ENCODE data around the gene HDAC5.

The HDAC5 gene

GRCh38 chr17:44086364-44087311, 36.8 kb downstream of the HDAC5 start:
- peak; percentile 72 for DNase-seq

- DNase-seq = no peak
Observed at GRCh38 chr17:44085908-44086307, 37.5 kb downstream of the HDAC5 start.

- no peak for DNase-seq
Observed at GRCh38 chr17:44084921-44085320, 38.5 kb downstream of the HDAC5 start.

- peak; percentile 41 for DNase-seq
Observed at GRCh38 chr17:44084131-44084538, 39.3 kb downstream of the HDAC5 start.

- no peak for DNase-seq
Observed at GRCh38 chr17:44083250-44083849, 40.1 kb downstream of the HDAC5 start.

- no peak for DNase-seq
Observed at GRCh38 chr17:44082256-44082927, 41.0 kb downstream of the HDAC5 start.

GRCh38 chr17:44081681-44082080, 41.8 kb downstream of the HDAC5 start:
- DNase-seq = no peak

- DNase-seq = no peak
Observed at GRCh38 chr17:44079877-44080821, 43.3 kb downstream of the HDAC5 start.

- no peak for DNase-seq
Observed at GRCh38 chr17:44078412-44078811, 45.0 kb downstream of the HDAC5 start.

GRCh38 chr17:44077595-44077909, 45.9 kb downstream of the HDAC5 start:
- no peak for DNase-seq

GRCh38 chr17:44076716-44077594, 46.5 kb downstream of the HDAC5 start:
- DNase-seq = no peak

- no peak for DNase-seq
Observed at GRCh38 chr17:44075598-44076293, 47.7 kb downstream of the HDAC5 start.

- DNase-seq = no peak
Observed at GRCh38 chr17:44074911-44075285, 48.5 kb downstream of the HDAC5 start.

- no peak for DNase-seq
Observed at GRCh38 chr17:44074231-44074910, 49.1 kb downstream of the HDAC5 start.

GRCh38 chr17:44071772-44072171, 51.7 kb downstream of the HDAC5 start:
- DNase-seq = no peak

GRCh38 chr17:44071198-44071520, 52.3 kb downstream of the HDAC5 start:
- peak; percentile 67 for DNase-seq

- DNase-seq = peak; percentile 82
Observed at GRCh38 chr17:44070455-44071197, 52.8 kb downstream of the HDAC5 start, which contains the start of gene G6PC3. TSS of gene G6PC3 (plus strand) at chr17:44070735. CDS start at chr17:44070966, 231 bp downstream.

GRCh38 chr17:44069974-44070454, 53.4 kb downstream of the HDAC5 start:
- no peak for DNase-seq

GRCh38 chr17:44067545-44067940, 55.9 kb downstream of the HDAC5 start:
- no peak for DNase-seq

Data from stimulated activated CD4-positive, alpha-beta T cell treated with anti-CD3 and anti-CD28 coated beads, Interleukin-4, amount 100 ng/mL, for 1 hour (primary cell).